OCI-LY1 (cell line): ENCODE measurements around the gene C2CD3.

Experiments
- EZH2 ChIP-seq: fragments of 200-600 bp; sonication (generic), shearing (Covaris generic); IDR thresholded peaks from 2 replicates; pipeline ENCODE4 v1.8.0; 2017; ENCODE audit warnings: borderline replicate concordance, mixed run types, mild to moderate bottlenecking, antibody characterized with exemption, low read length, moderate library complexity, mixed read lengths
- TF ChIP-seq, protein P1 (sequence below): fragments of 200-600 bp; sonication (generic), shearing (Covaris generic); IDR thresholded peaks from 2 replicates; pipeline ENCODE4 v1.5.1; 2017; ENCODE audit warnings: mild to moderate bottlenecking, antibody characterized with exemption, low read length, moderate library complexity, mixed read lengths

DNA sequence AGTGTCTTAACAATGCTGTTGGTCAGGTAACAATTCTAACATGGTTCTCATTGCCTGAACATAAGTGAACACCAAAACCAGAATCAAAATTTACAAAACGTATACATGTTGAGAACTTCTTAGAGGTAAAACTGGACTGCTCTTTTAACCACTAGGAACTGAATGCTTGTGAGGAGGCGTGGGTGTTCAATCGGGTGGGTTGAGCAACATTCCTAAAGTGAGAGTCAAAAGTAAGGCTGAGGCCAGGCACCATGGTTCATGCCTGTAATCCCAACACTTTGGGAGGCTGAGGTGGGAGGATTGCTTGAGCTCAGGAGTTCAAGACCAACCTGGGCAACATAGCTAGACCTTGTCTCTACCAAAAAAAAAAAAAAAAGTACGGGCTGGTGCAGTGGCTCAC is 11.8 kb upstream of the C2CD3 start:
- TF ChIP-seq, protein P1, sequence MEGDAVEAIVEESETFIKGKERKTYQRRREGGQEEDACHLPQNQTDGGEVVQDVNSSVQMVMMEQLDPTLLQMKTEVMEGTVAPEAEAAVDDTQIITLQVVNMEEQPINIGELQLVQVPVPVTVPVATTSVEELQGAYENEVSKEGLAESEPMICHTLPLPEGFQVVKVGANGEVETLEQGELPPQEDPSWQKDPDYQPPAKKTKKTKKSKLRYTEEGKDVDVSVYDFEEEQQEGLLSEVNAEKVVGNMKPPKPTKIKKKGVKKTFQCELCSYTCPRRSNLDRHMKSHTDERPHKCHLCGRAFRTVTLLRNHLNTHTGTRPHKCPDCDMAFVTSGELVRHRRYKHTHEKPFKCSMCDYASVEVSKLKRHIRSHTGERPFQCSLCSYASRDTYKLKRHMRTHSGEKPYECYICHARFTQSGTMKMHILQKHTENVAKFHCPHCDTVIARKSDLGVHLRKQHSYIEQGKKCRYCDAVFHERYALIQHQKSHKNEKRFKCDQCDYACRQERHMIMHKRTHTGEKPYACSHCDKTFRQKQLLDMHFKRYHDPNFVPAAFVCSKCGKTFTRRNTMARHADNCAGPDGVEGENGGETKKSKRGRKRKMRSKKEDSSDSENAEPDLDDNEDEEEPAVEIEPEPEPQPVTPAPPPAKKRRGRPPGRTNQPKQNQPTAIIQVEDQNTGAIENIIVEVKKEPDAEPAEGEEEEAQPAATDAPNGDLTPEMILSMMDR = no peak
- no peak for TF ChIP-seq EZH2
